PC-3 (cell line): ENCODE results near the gene EXOC4.

Source experiments
- CTCF ChIP-seq: fragments of 300-600 bp; sonication (generic); conservative IDR thresholded peaks from 2 replicates; pipeline ENCODE4 v1.5.1; 2017; ENCODE audit warnings: antibody characterized with exemption, low read depth, mild to moderate bottlenecking, low read length
- EZH2 ChIP-seq: fragments of 300-600 bp; sonication (generic); IDR thresholded peaks from one replicate; pipeline ENCODE4 v1.6.1; 2017; ENCODE audit warnings: antibody characterized with exemption, mild to moderate bottlenecking, low read length; ENCODE audit not compliant: unreplicated experiment

DNA sequence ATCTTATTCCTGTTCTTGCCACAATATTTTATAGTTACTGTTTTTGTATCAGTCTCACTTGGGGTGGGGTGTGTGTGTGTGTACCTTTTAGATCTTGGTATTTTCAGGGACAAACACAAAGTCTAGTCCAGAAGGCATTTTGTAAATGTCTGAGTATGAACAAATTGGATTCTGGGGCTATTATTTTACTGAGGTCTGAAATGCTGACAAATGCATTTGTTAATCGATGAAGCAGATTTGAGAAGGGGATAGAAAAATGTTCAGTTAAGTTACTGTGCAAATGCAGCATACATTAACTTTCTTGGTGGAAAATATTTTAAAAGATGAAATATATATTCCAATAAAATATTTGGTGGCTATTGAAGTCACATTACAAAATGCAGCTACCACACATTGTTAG is 267.4 kb downstream of the EXOC4 start:
- TF ChIP-seq CTCF (no peak), EZH2 (no peak)
